ENCODE results near the gene GRHL1. TPM values are rescaled to one million over a fixed set of nuclear protein-coding genes. Genes with fewer than 3 reads are reported as not detected.

GRHL1 gene
- total RNA-seq, 1 experiment from 2014 or later: 2.5 TPM

GRCh38 chr2:9937258-9937657, 14.2 kb upstream of the GRHL1 start:
- H3K27ac Mint-ChIP-seq: no peak overlapping the region
- no peak overlapping the region for H3K14ac ChIP-seq (ENCODE audit: insufficient read depth, low read length)

More at GRCh38 chr2:9937258-9937657, 14.2 kb upstream of the GRHL1 start:
- H3K36me3 Mint-ChIP-seq (ENCODE audit: insufficient read depth in 1 of 3, low read depth in 3 of 3): peaks cover 16 to 35% (median 30%) of the 10 kb centered on the region in 3 experiments; a peak in 6 of 7 replicates
- Histone ChIP-seq H2AK5ac (ENCODE audit: insufficient read length, low read length) (no peak overlapping the region), H2AFZ (ENCODE audit: low read length) (no peak overlapping the region), H4K20me1 (ENCODE audit: control insufficient read depth, insufficient read depth, insufficient read length) (no peaks in the 10 kb centered on the region), H2BK15ac (ENCODE audit: low read depth, low read length) (no peak overlapping the region), H4K5ac (ENCODE audit: insufficient read length, low read depth, low read length) (no peak overlapping the region), H2BK120ac (ENCODE audit: low read depth, low read length, poor library complexity, severe bottlenecking) (no peak overlapping the region), H3K9me3 (ENCODE audit: control insufficient read depth, low read depth, low read length) (no peaks in the 10 kb centered on the region), H3K18ac (ENCODE audit: insufficient read length, low read depth, low read length) (no peak overlapping the region), H3K27ac (ENCODE audit: insufficient read length, low read depth, low read length) (no peak overlapping the region), H2BK5ac (ENCODE audit: insufficient read length, low read length) (no peak overlapping the region), H3T11ph (ENCODE audit: low read length) (no peak overlapping the region), H3K27me3 (ENCODE audit: insufficient read depth, low read length) (no peaks in the 10 kb centered on the region), H2BK12ac (ENCODE audit: insufficient read length, low read depth, low read length) (no peak overlapping the region), H3K9ac (ENCODE audit: extremely low read depth, insufficient read length, low read length) (no peak overlapping the region), H3K79me1 (ENCODE audit: insufficient read depth, low read depth, low read length, poor library complexity, severe bottlenecking) (no peaks in the 10 kb centered on the region), H3K79me2 (ENCODE audit: insufficient read depth, low read length) (no peaks in the 10 kb centered on the region), H3K23ac (ENCODE audit: insufficient read length, low read depth, low read length) (no peak overlapping the region), H3K4ac (ENCODE audit: low read depth, low read length) (no peak overlapping the region), H3K23me2 (ENCODE audit: insufficient read length, low read depth, low read length, poor library complexity, severe bottlenecking) (no peaks in the 10 kb centered on the region), H3K4me2 (ENCODE audit: insufficient read depth, insufficient read length, low read length) (no peak overlapping the region), H4K91ac (ENCODE audit: insufficient read length, low read depth, low read length) (no peak overlapping the region), H4K8ac (replicated peaks; ENCODE audit: insufficient read length, low read depth, low read length) (no peak overlapping the region), H3K56ac (ENCODE audit: insufficient read length, low read depth, low read length) (no peak overlapping the region), H3K4me1 (ENCODE audit: insufficient read depth, low read length) (no peaks in the 10 kb centered on the region), H2BK20ac (ENCODE audit: low read depth, low read length, poor library complexity, severe bottlenecking) (no peak overlapping the region)
- peaks cover 0 to 5% of the 10 kb centered on the region in 2 experiments; a peak in 1 of 5 replicates for H3K9me3 Mint-ChIP-seq
- no peak for DNase-seq
- peaks cover 10 to 20% of the 10 kb centered on the region in 2 experiments; a peak in 3 of 4 replicates for H3K4me1 Mint-ChIP-seq
- WGBS (ENCODE audit: extremely low coverage, insufficient read length, low lambda C conversion rate): no CpG with 5 or more reads among the region's 4 CpGs
- TF ChIP-seq CTCF (conservative IDR thresholded peaks at IDR 0.05): no peak
- H3K4me3 Mint-ChIP-seq: no peak overlapping the region
- H3K27me3 Mint-ChIP-seq (ENCODE audit: low read depth): no peaks in the 10 kb centered on the region; the same call in 1 of the 2 replicates
